Neural cell (in vitro differentiated cells): ENCODE data around the gene DHH. TPM values are rescaled to one million over a fixed set of nuclear protein-coding genes. Genes with fewer than 3 reads are reported as not detected.

Experiments used
- H2AFZ ChIP-seq: fragments of 200-600, 300-800 bp; sonication (generic), shearing (Covaris generic); 2 replicates; pipeline ENCODE4 v1.6.0; 2014; ENCODE audit warnings: low read depth, mild to moderate bottlenecking, antibody characterized with exemption, low read length, moderate library complexity
- H3F3A ChIP-seq: fragments of 200-600 bp; shearing (Covaris generic); 2 replicates; pipeline ENCODE4 v1.6.1; 2016; ENCODE audit warnings: mild to moderate bottlenecking, moderate library complexity, mixed read lengths, antibody characterized with exemption, low read length; ENCODE audit not compliant: insufficient read depth, poor library complexity, severe bottlenecking
- H3K27ac ChIP-seq: fragments of 200-600, 300-800 bp; sonication (generic), shearing (Covaris generic); 2 replicates; pipeline ENCODE4 v1.5.1; 2014; ENCODE audit warnings: mild to moderate bottlenecking, low read length, moderate library complexity
- H3K27me3 ChIP-seq: fragments of 300-800, 200-600 bp; sonication (generic), shearing (Covaris generic); 2 replicates; pipeline ENCODE4 v1.6.0; 2014; ENCODE audit warnings: mild to moderate bottlenecking, low read depth, low read length, moderate library complexity; ENCODE audit not compliant: insufficient read depth
- H3K36me3 ChIP-seq: fragments of 300-800, 200-600 bp; sonication (generic), shearing (Covaris generic); 2 replicates; pipeline ENCODE4 v1.5.1; 2014; ENCODE audit warnings: mild to moderate bottlenecking, antibody characterized with exemption, low read length, moderate library complexity; ENCODE audit not compliant: insufficient read depth
- H3K4me2 ChIP-seq: fragments of 300-800, 200-600 bp; sonication (generic), shearing (Covaris generic); 2 replicates; pipeline ENCODE4 v1.6.0; 2014; ENCODE audit warnings: mild to moderate bottlenecking, low read length
- H3K4me3 ChIP-seq: fragments of 300-800, 200-600 bp; sonication (generic), shearing (Covaris generic); 2 replicates; pipeline ENCODE4 v1.5.1; 2014; ENCODE audit warnings: mild to moderate bottlenecking, low read length, moderate library complexity
- H3K79me2 ChIP-seq: fragments of 200-600 bp; shearing (Covaris generic); replicated peaks from 2 replicates; pipeline ENCODE4 v1.6.0; 2014; ENCODE audit warnings: mild to moderate bottlenecking, low read length, moderate library complexity; ENCODE audit not compliant: insufficient read depth
- H3K9ac ChIP-seq: fragments of 300-800, 200-600 bp; sonication (generic), shearing (Covaris generic); 2 replicates; pipeline ENCODE4 v1.6.1; 2016; ENCODE audit warnings: mild to moderate bottlenecking, low read length, mixed read lengths
- H3K9me2 ChIP-seq: fragments of 200-600 bp; shearing (Covaris generic); 2 replicates; pipeline ENCODE4 v1.6.1; 2016; ENCODE audit warnings: mild to moderate bottlenecking, low read length, mixed read lengths; ENCODE audit not compliant: insufficient read depth
- H3K9me3 ChIP-seq: fragments of 200-600, 300-800 bp; sonication (generic), shearing (Covaris generic); 2 replicates; pipeline ENCODE4 v1.6.1; 2016; ENCODE audit warnings: mild to moderate bottlenecking, mixed run types, low read length, moderate library complexity, mixed read lengths
- H4K20me1 ChIP-seq: fragments of 200-600 bp; shearing (Covaris generic); 2 replicates; pipeline ENCODE4 v1.6.1; 2016; ENCODE audit warnings: mild to moderate bottlenecking, mixed run types; ENCODE audit not compliant: insufficient read depth
- CTCF ChIP-seq: fragments of 450-650 bp; IDR thresholded peaks from 2 replicates; pipeline ENCODE4 v1.5.1; 2014; ENCODE audit warnings: antibody characterized with exemption, mild to moderate bottlenecking, moderate library complexity; ENCODE audit not compliant: poor library complexity, severe bottlenecking
- EP300 ChIP-seq: fragments of 450-650 bp; conservative IDR thresholded peaks from 2 replicates; pipeline ENCODE4 v1.6.1; 2014; ENCODE audit warnings: antibody characterized with exemption, mild to moderate bottlenecking, moderate library complexity; ENCODE audit not compliant: poor library complexity, severe bottlenecking
- EZH2 ChIP-seq: fragments of 200-600, 300-800 bp; shearing (Covaris generic), sonication (generic); IDR thresholded peaks from 2 replicates; pipeline ENCODE4 v1.6.1; 2014; ENCODE audit warnings: antibody characterized with exemption, low read length, borderline replicate concordance, mild to moderate bottlenecking; ENCODE audit not compliant: insufficient read depth, poor library complexity, severe bottlenecking
- MXI1 ChIP-seq: fragments of 450-650 bp; conservative IDR thresholded peaks from 2 replicates; pipeline ENCODE4 v1.6.1; 2014; ENCODE audit warnings: antibody characterized with exemption, mild to moderate bottlenecking; ENCODE audit not compliant: poor library complexity, severe bottlenecking
- POLR2AphosphoS5 ChIP-seq: IDR thresholded peaks from 2 replicates; pipeline ENCODE4 v1.6.1; 2012
- RAD21 ChIP-seq: fragments of 450-650 bp; conservative IDR thresholded peaks from 2 replicates; pipeline ENCODE4 v1.6.1; 2014; ENCODE audit warnings: antibody characterized with exemption, mild to moderate bottlenecking, moderate library complexity
- SMC3 ChIP-seq: fragments of 450-650 bp; conservative IDR thresholded peaks from 2 replicates; pipeline ENCODE4 v1.6.1; 2014; ENCODE audit warnings: antibody characterized with exemption, mild to moderate bottlenecking, moderate library complexity; ENCODE audit not compliant: poor library complexity
- TAF1 ChIP-seq: IDR thresholded peaks from 2 replicates; pipeline ENCODE4 v1.6.1; 2012; ENCODE audit warnings: low read depth
- polyA plus RNA-seq: library from polyadenylated mRNA; depleted of rRNA; stranded (reverse); fragments of >200 nt; gene quantifications from 2 replicates; pipeline ENCODE4 v1.2.3, GENCODE V29; 2014
- TF ChIP-seq, protein P1 (sequence below): IDR thresholded peaks from 2 replicates; pipeline ENCODE4 v1.6.1; 2012; ENCODE audit warnings: borderline replicate concordance

DHH gene
- polyA plus RNA-seq, 1 donor from 2014 or later = 0.66 TPM

DNA sequence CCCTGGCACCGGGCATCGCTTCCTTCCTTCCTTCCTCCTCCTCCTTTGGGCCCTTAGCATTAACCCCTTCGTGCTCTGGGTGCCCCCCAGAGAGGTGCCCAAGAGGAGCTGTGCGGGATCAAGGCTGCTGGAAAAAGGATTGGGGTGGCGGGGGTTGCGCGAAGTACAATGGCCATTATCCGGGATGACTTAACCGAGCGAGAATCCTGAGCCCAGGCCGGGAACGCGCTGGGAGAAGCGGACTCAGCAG is 2.8 kb downstream of the DHH start:
- peaks cover 73% of the 10 kb centered on the region for H3K27me3 ChIP-seq
- H3K4me2 ChIP-seq = peak overlapping the region; percentile 76
- no peaks in the 10 kb centered on the region for H3K79me2 ChIP-seq
- peak overlapping the region; percentile 72 for H3K4me3 ChIP-seq
- no peaks in the 10 kb centered on the region for H3K36me3 ChIP-seq
- H3K9me2 ChIP-seq = no peaks in the 10 kb centered on the region
- H3F3A ChIP-seq = no peaks in the 10 kb centered on the region
- H3K9me3 ChIP-seq = no peaks in the 10 kb centered on the region
- no peak overlapping the region for H3K27ac ChIP-seq
- H4K20me1 ChIP-seq = no peaks in the 10 kb centered on the region
- TF ChIP-seq SMC3 (no peak), MXI1 (no peak), POLR2AphosphoS5 (no peak), CTCF (no peak), EP300 (no peak), RAD21 (no peak), EZH2 (no peak), TAF1 (no peak)
- TF ChIP-seq, protein P1, sequence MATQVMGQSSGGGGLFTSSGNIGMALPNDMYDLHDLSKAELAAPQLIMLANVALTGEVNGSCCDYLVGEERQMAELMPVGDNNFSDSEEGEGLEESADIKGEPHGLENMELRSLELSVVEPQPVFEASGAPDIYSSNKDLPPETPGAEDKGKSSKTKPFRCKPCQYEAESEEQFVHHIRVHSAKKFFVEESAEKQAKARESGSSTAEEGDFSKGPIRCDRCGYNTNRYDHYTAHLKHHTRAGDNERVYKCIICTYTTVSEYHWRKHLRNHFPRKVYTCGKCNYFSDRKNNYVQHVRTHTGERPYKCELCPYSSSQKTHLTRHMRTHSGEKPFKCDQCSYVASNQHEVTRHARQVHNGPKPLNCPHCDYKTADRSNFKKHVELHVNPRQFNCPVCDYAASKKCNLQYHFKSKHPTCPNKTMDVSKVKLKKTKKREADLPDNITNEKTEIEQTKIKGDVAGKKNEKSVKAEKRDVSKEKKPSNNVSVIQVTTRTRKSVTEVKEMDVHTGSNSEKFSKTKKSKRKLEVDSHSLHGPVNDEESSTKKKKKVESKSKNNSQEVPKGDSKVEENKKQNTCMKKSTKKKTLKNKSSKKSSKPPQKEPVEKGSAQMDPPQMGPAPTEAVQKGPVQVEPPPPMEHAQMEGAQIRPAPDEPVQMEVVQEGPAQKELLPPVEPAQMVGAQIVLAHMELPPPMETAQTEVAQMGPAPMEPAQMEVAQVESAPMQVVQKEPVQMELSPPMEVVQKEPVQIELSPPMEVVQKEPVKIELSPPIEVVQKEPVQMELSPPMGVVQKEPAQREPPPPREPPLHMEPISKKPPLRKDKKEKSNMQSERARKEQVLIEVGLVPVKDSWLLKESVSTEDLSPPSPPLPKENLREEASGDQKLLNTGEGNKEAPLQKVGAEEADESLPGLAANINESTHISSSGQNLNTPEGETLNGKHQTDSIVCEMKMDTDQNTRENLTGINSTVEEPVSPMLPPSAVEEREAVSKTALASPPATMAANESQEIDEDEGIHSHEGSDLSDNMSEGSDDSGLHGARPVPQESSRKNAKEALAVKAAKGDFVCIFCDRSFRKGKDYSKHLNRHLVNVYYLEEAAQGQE = no peak
- peak overlapping the region; percentile 64 for H3K9ac ChIP-seq
- H2AFZ ChIP-seq = no peak overlapping the region

- peak overlapping the region; percentile 64 for H3K9ac ChIP-seq
- TF ChIP-seq SMC3 (no peak), CTCF (no peak), POLR2AphosphoS5 (peak; percentile 6), RAD21 (no peak)
Observed at GRCh38 chr12:49091056-49091835, 3.4 kb downstream of the DHH start.

More at GRCh38 chr12:49091056-49091835, 3.4 kb downstream of the DHH start:
- H2AFZ ChIP-seq = no peak overlapping the region
- H3K9me3 ChIP-seq = no peaks in the 10 kb centered on the region
- no peaks in the 10 kb centered on the region for H3K79me2 ChIP-seq
- peaks cover 78% of the 10 kb centered on the region for H3K27me3 ChIP-seq
- H3K9me2 ChIP-seq = no peaks in the 10 kb centered on the region
- H3K27ac ChIP-seq = no peak overlapping the region
- H3K4me3 ChIP-seq = peak overlapping the region; percentile 72
- no peaks in the 10 kb centered on the region for H4K20me1 ChIP-seq
- no peaks in the 10 kb centered on the region for H3F3A ChIP-seq
- no peak overlapping the region for H3K4me2 ChIP-seq
- H3K36me3 ChIP-seq = no peaks in the 10 kb centered on the region
